Measurements from ENCODE around the gene ISG20L2. TPM values are rescaled to one million over a fixed set of nuclear protein-coding genes. Genes with fewer than 3 reads are reported as not detected.
A peak's percentile ranks its signal among the peaks of the same experiment; 100 is the strongest.

The ISG20L2 gene
- polyA plus RNA-seq, 2 of the 4 experiments (the other 2 are of a cell fraction) = 29.6 to 42.5 TPM

GRCh38 chr1:156754219-156754618 is 25.7 kb upstream of the ISG20L2 start:
- POLR2A ChIA-PET = no interaction called here

GRCh38 chr1:156752843-156753482 is 24.4 kb upstream of the ISG20L2 start:
- peak overlapping the region; percentile 92 for H3K4me3 ChIP-seq
- H3K4me2 ChIP-seq = peak overlapping the region; percentile 87
- H3K9me3 ChIP-seq = no peaks in the 10 kb centered on the region
- ChIA-PET POLR2A (interaction anchor here (2.5 to 2.8 kb wide), 3 partner anchors 11 to 25 kb away, joined by 22 to 50 read pairs (median 32); partner anchors contain the start of genes ISG20L2, METTL25B, MRPL24 and PRCC), CTCF (interaction anchor here (1.0 to 5.4 kb wide), 10 partner anchors 8 to 175 kb away, joined by 3 to 36 read pairs (median 4); partner anchors contain the start of genes MRPL24 and PRCC)
- DNase-seq (ENCODE audit: low read depth in 1 of 2, low spot score in 1 of 2) (peak in 1 of 2 experiments; percentile 11), FAIRE-seq (no peak), ATAC-seq (no peak)
- TF ChIP-seq FOXS1 (CRISPR knock-in tag; IDR thresholded peaks at IDR 0.05) (no peak), ZFP36 (IDR thresholded peaks at IDR 0.05; ENCODE audit: borderline replicate concordance, partially characterized antibody) (no peak), RAD21 (conservative IDR thresholded peaks at IDR 0.05 in 1 of 2, IDR thresholded peaks at IDR 0.05 in 1 of 2) (no peak), POLR2AphosphoS2 (conservative IDR thresholded peaks at IDR 0.05; ENCODE audit: low read length) (no peak)
- TF ChIP-seq, protein P1, sequence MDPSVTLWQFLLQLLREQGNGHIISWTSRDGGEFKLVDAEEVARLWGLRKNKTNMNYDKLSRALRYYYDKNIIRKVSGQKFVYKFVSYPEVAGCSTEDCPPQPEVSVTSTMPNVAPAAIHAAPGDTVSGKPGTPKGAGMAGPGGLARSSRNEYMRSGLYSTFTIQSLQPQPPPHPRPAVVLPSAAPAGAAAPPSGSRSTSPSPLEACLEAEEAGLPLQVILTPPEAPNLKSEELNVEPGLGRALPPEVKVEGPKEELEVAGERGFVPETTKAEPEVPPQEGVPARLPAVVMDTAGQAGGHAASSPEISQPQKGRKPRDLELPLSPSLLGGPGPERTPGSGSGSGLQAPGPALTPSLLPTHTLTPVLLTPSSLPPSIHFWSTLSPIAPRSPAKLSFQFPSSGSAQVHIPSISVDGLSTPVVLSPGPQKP (IDR thresholded peaks at IDR 0.05; ENCODE audit: low read depth, low read length) = no peak
- WGBS (ENCODE audit: missing lambda C conversion rate) = 73% methylated on average over 1 of the region's 1 CpG
- peak overlapping the region; percentile 99 to 100; a peak in 4 of 6 replicates for H3K27ac ChIP-seq
- H3K4me1 ChIP-seq = peaks cover 25% of the 10 kb centered on the region

More at GRCh38 chr1:156754219-156754618, 25.7 kb upstream of the ISG20L2 start:
- no peaks in the 10 kb centered on the region for H3K9me3 ChIP-seq
- ATAC-seq (no peak), DNase-seq (ENCODE audit: low read depth in 1 of 2, low spot score in 1 of 2) (no peak), FAIRE-seq (no peak)
- H3K27ac ChIP-seq = no peak overlapping the region
- no peak overlapping the region for H3K4me2 ChIP-seq
- H3K4me1 ChIP-seq = peaks cover 13% of the 10 kb centered on the region; the same call in 2 of the 3 replicates
- CTCF ChIA-PET = interaction anchor here (3.7 kb wide), 1 partner anchor 28 kb away, joined by 30 read pairs; no protein-coding TSS in a partner anchor
- no peak for TF ChIP-seq JUN (IDR thresholded peaks at IDR 0.05)
- no peak overlapping the region for H3K4me3 ChIP-seq
- WGBS (ENCODE audit: missing lambda C conversion rate) = 93% methylated on average over 8 of the region's 8 CpGs

GRCh38 chr1:156751757-156752481 is 23.4 kb upstream of the ISG20L2 start:
- peak; percentile 59 to 67 for ATAC-seq
- peak; percentile 83 to 96 for DNase-seq (ENCODE audit: low read depth in 1 of 2, low spot score in 1 of 2)
- ChIA-PET CTCF (interaction anchor here (0.8 to 5.4 kb wide), 22 partner anchors 9 to 176 kb away, joined by 3 to 36 read pairs (median 3); partner anchors contain the start of genes MRPL24 and PRCC), POLR2A (interaction anchor here (0.6 to 2.8 kb wide), 5 partner anchors 9 to 24 kb away, joined by 5 to 50 read pairs (median 22); partner anchors contain the start of genes ISG20L2, METTL25B, MRPL24 and PRCC)
- Histone ChIP-seq H3K27ac (peak overlapping the region; percentile 99 to 100), H3K4me1 (peaks cover 31% of the 10 kb centered on the region), H3K4me3 (peak overlapping the region; percentile 92), H3K9me3 (no peaks in the 10 kb centered on the region), H3K4me2 (peak overlapping the region; percentile 87)
- WGBS (ENCODE audit: missing lambda C conversion rate) = 2% methylated on average over 25 of the region's 68 CpGs
- FAIRE-seq = no peak
- TF ChIP-seq POLR2A (IDR thresholded peaks at IDR 0.05; ENCODE audit: low read length) (peak; percentile 51; the same call in 1 of the 2 replicates), JUNB (IDR thresholded peaks at IDR 0.05) (no peak), MAX (IDR thresholded peaks at IDR 0.05) (peak; percentile 98), MAZ (IDR thresholded peaks at IDR 0.05; ENCODE audit: borderline replicate concordance, low read depth, low read length) (peak; percentile 96), MYC (IDR thresholded peaks at IDR 0.05; ENCODE audit: borderline replicate concordance, low read length) (peak; percentile 93), MAFK (IDR thresholded peaks at IDR 0.05; ENCODE audit: partially characterized antibody) (no peak), CBX2 (IDR thresholded peaks at IDR 0.05; ENCODE audit: borderline replicate concordance, low read depth) (no peak), BCL3 (IDR thresholded peaks at IDR 0.05) (0 out of 3 replicates have a peak, but pooled peaks have one; percentile 64), SMC3 (IDR thresholded peaks at IDR 0.05) (no peak; the same call in 2 of the 3 replicates), PHF8 (IDR thresholded peaks at IDR 0.05; ENCODE audit: borderline replicate concordance, low read depth) (peak; percentile 68), POLR2AphosphoS2 (conservative IDR thresholded peaks at IDR 0.05; ENCODE audit: low read length) (no peak), REST (IDR thresholded peaks at IDR 0.05) (no peak)
- TF ChIP-seq, protein P2, sequence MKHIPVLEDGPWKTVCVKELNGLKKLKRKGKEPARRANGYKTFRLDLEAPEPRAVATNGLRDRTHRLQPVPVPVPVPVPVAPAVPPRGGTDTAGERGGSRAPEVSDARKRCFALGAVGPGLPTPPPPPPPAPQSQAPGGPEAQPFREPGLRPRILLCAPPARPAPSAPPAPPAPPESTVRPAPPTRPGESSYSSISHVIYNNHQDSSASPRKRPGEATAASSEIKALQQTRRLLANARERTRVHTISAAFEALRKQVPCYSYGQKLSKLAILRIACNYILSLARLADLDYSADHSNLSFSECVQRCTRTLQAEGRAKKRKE (CRISPR knock-in tag; IDR thresholded peaks at IDR 0.05; ENCODE audit: low read depth) = no peak
- TF ChIP-seq, protein P3, sequence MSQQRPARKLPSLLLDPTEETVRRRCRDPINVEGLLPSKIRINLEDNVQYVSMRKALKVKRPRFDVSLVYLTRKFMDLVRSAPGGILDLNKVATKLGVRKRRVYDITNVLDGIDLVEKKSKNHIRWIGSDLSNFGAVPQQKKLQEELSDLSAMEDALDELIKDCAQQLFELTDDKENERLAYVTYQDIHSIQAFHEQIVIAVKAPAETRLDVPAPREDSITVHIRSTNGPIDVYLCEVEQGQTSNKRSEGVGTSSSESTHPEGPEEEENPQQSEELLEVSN (IDR thresholded peaks at IDR 0.05; ENCODE audit: borderline replicate concordance, low read depth) = peak; percentile 94
- TF ChIP-seq, protein P4, sequence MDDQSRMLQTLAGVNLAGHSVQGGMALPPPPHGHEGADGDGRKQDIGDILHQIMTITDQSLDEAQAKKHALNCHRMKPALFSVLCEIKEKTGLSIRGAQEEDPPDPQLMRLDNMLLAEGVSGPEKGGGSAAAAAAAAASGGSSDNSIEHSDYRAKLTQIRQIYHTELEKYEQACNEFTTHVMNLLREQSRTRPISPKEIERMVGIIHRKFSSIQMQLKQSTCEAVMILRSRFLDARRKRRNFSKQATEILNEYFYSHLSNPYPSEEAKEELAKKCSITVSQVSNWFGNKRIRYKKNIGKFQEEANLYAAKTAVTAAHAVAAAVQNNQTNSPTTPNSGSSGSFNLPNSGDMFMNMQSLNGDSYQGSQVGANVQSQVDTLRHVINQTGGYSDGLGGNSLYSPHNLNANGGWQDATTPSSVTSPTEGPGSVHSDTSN (IDR thresholded peaks at IDR 0.05) = peak; percentile 66; the same call in 1 of the 2 replicates

Measured in A549 (cell line).